Endothelial cell of umbilical vein (primary cell): ENCODE data around the gene AVPR2. TPM values are rescaled to one million over a fixed set of nuclear protein-coding genes. Genes with fewer than 3 reads are reported as not detected.

Experiments used
- BruUV-seq: library from RNA; stranded (reverse); fragments of 400-500 nt; replicated peaks from 2 replicates; lab custom pipeline; 2021; lab: Mats Ljungman, UMichigan
- CTCF ChIA-PET: fragments of 300-600, 350-600 bp; sonication (Branson Sonifier 250); formaldehyde crosslinking; loops from one replicate; lab custom pipeline; 2021; ENCODE audit warnings: antibody characterized with exemption, inconsistent platforms; lab: Charles Lee
- POLR2A ChIA-PET: fragments of 300-600, 350-600 bp; sonication (Branson Sonifier 250); formaldehyde crosslinking; loops from one replicate; lab custom pipeline; 2021; ENCODE audit warnings: antibody characterized with exemption, inconsistent platforms; lab: Charles Lee
- DNase-seq: peaks from one replicate; pipeline ENCODE4 v3.0.0-alpha.2; 2011; ENCODE audit warnings: low read depth, low spot score
- FAIRE-seq: peaks from 2 replicates; lab custom pipeline; 2011; peaks lifted over from hg19 to GRCh38; lab: Jason Lieb, UNC
- H2AFZ ChIP-seq: 2 replicates; pipeline ENCODE4 v1.6.0; 2012; ENCODE audit warnings: low read depth, low read length, control low read depth, inconsistent platforms
- H3K27ac ChIP-seq: 2 replicates; pipeline ENCODE4 v1.5.1; 2011; ENCODE audit warnings: low read depth, mild to moderate bottlenecking, control low read depth, low read length, moderate library complexity; ENCODE audit not compliant: insufficient read depth
- H3K27me3 ChIP-seq, 2 experiments: 2 replicates each; pipeline versions ENCODE4 v1.6.0 to v1.6.1; 2011; ENCODE audit warnings: low read length in 2 of 2, mixed read lengths in 1 of 2; ENCODE audit not compliant: control insufficient read depth in 2 of 2, insufficient read depth in 2 of 2
- H3K36me3 ChIP-seq, 2 experiments: 2 replicates in 1 of 2; 3 replicates in 1 of 2; pipeline ENCODE4 v1.5.1; 2011; ENCODE audit warnings: low read length in 2 of 2, mild to moderate bottlenecking in 1 of 2, moderate library complexity in 1 of 2; ENCODE audit not compliant: control insufficient read depth in 2 of 2, insufficient read depth in 2 of 2; ENCODE audit errors: extremely low read depth in 1 of 2
- H3K4me1 ChIP-seq: 3 replicates; pipeline ENCODE4 v1.5.1; 2011; ENCODE audit warnings: mild to moderate bottlenecking, low read length; ENCODE audit not compliant: control insufficient read depth, insufficient read depth; ENCODE audit errors: extremely low read depth
- H3K4me2 ChIP-seq: 2 replicates; pipeline ENCODE4 v1.6.1; 2011; ENCODE audit warnings: low read length, control low read depth, mixed read lengths; ENCODE audit not compliant: insufficient read depth
- H3K4me3 ChIP-seq, 3 experiments: fragments of 200-600 bp in 1 of 3; sonication (generic), shearing (Covaris generic) in 1 of 3; replicated peaks in 1 of 3; 2 replicates each; pipeline ENCODE4 v1.5.1; 2011 to 2016; ENCODE audit warnings: control low read depth in 3 of 3, low read length in 3 of 3, mild to moderate bottlenecking in 2 of 3, inconsistent platforms in 1 of 3, low read depth in 1 of 3, moderate library complexity in 1 of 3; ENCODE audit not compliant: insufficient read depth in 1 of 3
- H3K79me2 ChIP-seq: 2 replicates; pipeline ENCODE4 v1.6.0; 2012; ENCODE audit warnings: low read length, inconsistent platforms; ENCODE audit not compliant: control insufficient read depth, insufficient read depth
- H3K9ac ChIP-seq: replicated peaks from 2 replicates; pipeline ENCODE3; 2011; ENCODE audit warnings: low read length, control low read depth; ENCODE audit not compliant: insufficient read depth; ENCODE audit errors: extremely low read depth
- H3K9me1 ChIP-seq: replicated peaks from 3 replicates; pipeline ENCODE4 v1.6.0; 2011; ENCODE audit warnings: mild to moderate bottlenecking, low read length; ENCODE audit not compliant: control insufficient read depth, insufficient read depth; ENCODE audit errors: extremely low read depth
- H3K9me3 ChIP-seq: replicated peaks from 2 replicates; pipeline ENCODE4 v1.5.1; 2012; ENCODE audit warnings: low read length, inconsistent platforms; ENCODE audit not compliant: control insufficient read depth, insufficient read depth
- H4K20me1 ChIP-seq: replicated peaks from 2 replicates; pipeline ENCODE3; 2011; ENCODE audit warnings: mild to moderate bottlenecking, low read length; ENCODE audit not compliant: control insufficient read depth, insufficient read depth; ENCODE audit errors: extremely low read depth
- CTCF ChIP-seq, 2 donors: IDR thresholded peaks; 1 replicate in 1 of 2; 2 replicates in 1 of 2; pipeline ENCODE4 v1.5.1; 2011; ENCODE audit warnings: low read length in 2 of 2, mild to moderate bottlenecking in 2 of 2, moderate library complexity in 2 of 2, control low read depth in 1 of 2, inconsistent platforms in 1 of 2, low read depth in 1 of 2; ENCODE audit not compliant: insufficient read depth in 1 of 2; ENCODE audit errors: extremely low read depth in 1 of 2
- EZH2 ChIP-seq: IDR thresholded peaks from 2 replicates; pipeline ENCODE4 v1.6.1; 2012; ENCODE audit warnings: borderline replicate concordance, low read depth, mild to moderate bottlenecking, moderate library complexity, low read length, inconsistent platforms; ENCODE audit not compliant: severe bottlenecking
- FOS ChIP-seq: IDR thresholded peaks from 2 replicates; pipeline ENCODE4 v1.6.1; 2011; ENCODE audit warnings: mild to moderate bottlenecking, low read length, moderate library complexity, borderline replicate concordance; ENCODE audit not compliant: insufficient read depth
- GATA2 ChIP-seq: IDR thresholded peaks from 2 replicates; pipeline ENCODE4 v1.7.0; 2011; ENCODE audit warnings: low read depth, mild to moderate bottlenecking, moderate library complexity, mixed read lengths, low read length; ENCODE audit not compliant: insufficient read length, insufficient read depth
- JUN ChIP-seq: IDR thresholded peaks from 2 replicates; pipeline ENCODE4 v1.6.1; 2011; ENCODE audit warnings: borderline replicate concordance, low read depth; ENCODE audit not compliant: insufficient read length, insufficient read depth
- MYC ChIP-seq: IDR thresholded peaks from one replicate; pipeline ENCODE4 v1.6.1; 2011; ENCODE audit warnings: mild to moderate bottlenecking, low read depth, low read length
- POLR2A ChIP-seq: IDR thresholded peaks from 2 replicates; pipeline ENCODE4 v1.6.1; 2012; ENCODE audit warnings: low read depth, mild to moderate bottlenecking, control low read depth, low read length
- POLR2AphosphoS5 ChIP-seq: IDR thresholded peaks from 2 replicates; pipeline ENCODE4 v1.6.1; 2012; ENCODE audit warnings: low read depth, mild to moderate bottlenecking, control low read depth, low read length, moderate library complexity; ENCODE audit not compliant: insufficient read depth
- dilution Hi-C: fragments of 300-500 bp; cut with MboI; formaldehyde crosslinking; loops from one replicate; pipeline ENCODE4 v1.15.0; 2019; ENCODE audit warnings: low sequenced_read_pairs; ENCODE audit not compliant: extremely low pct_ligation_motif_present
- intact Hi-C: fragments of 100-400 bp; cut with micrococcal nuclease; formaldehyde crosslinking; loops from one replicate; pipeline ENCODE4 v1.10.0; 2022
- polyA plus RNA-seq, 4 experiments: library from polyadenylated mRNA; depleted of rRNA in 3 of 4; stranded (reverse) in 3 of 4; unstranded in 1 of 4; fragments of >200 nt; gene quantifications; 2 replicates each; pipeline versions ENCODE4 v1.2.1 to v1.2.3, GENCODE V29; 2011 to 2012; ENCODE audit warnings: missing spikeins in 1 of 4
- total RNA-seq: library from RNA; stranded (reverse); gene quantifications from 2 replicates; pipeline ENCODE4 v1.2.3, GENCODE V29; 2021
- TF ChIP-seq, protein P1 (sequence below): IDR thresholded peaks from 2 replicates; pipeline ENCODE4 v1.6.1; 2011; ENCODE audit not compliant: insufficient read depth, insufficient read length

The AVPR2 gene
- total and polyA plus RNA-seq, 2 donors (not counting 3 experiments of a cell fraction or from before 2014, with no cell fraction given): not detected

DNA sequence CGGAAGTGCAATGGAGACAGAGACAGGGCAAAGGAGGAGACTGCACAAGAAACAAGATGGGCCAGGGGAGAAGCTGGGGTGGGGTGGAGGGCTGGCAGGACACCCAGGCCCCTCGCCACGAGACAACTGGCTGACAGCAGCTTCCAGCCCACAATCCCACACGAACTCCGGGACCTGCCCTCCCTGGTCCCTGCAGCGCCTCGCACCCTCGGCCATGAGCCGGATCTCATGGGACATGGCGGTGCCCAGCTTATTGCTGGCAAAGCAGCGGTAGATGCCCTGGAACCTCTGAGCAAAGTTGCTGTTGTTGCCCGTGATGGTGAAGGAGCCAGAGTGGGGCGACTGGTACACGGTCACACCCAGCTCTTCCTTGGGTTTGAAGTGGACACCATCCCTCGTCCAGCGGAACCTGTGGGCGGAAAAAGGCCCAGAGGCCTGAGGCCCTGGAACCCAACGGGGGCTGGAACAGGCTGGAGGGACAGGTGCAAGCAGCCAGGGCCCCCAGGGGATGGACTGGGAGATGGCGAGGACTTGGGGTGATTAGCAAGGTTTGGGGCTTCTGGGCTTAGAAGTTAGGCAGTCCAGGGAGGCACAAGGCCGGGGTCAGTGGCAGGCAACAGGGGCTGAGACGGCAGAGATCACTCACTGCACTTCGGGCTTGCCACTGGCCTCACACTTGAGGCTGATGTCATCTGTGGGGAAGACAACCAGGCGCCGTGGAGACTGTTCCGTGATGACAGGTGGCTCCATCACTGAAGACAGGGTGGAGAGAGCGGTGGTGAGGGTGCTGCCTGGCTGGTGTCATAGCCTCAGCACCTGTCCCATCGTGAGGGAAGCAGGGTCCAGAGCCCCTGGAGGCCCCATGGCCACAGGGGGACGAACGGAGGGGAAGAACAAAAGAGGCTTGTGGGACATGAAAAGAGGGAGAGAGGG lies 32.3 kb upstream of the AVPR2 start:
- Histone ChIP-seq H3K27me3 (no peaks in the 10 kb centered on the region), H3K4me3 (no peak overlapping the region), H3K9me3 (no peaks in the 10 kb centered on the region), H3K4me1 (no peaks in the 10 kb centered on the region), H2AFZ (no peak overlapping the region), H3K9me1 (no peaks in the 10 kb centered on the region), H3K4me2 (no peak overlapping the region), H3K27ac (no peak overlapping the region), H3K79me2 (no peaks in the 10 kb centered on the region), H3K36me3 (no peaks in the 10 kb centered on the region), H3K9ac (no peak overlapping the region), H4K20me1 (no peaks in the 10 kb centered on the region)
- DNase-seq (no peak), FAIRE-seq (no peak)
- dilution Hi-C loops: no loop called here
- intact Hi-C loops: loop anchor here (10.0 kb wide), 1 partner anchor 77 kb away; the partner anchor contains the start of genes IDH3G and SSR4
- CTCF ChIA-PET: interaction anchor here (1.0 kb wide), 1 partner anchor 75 kb away, joined by 3 read pairs; no protein-coding TSS in a partner anchor
- POLR2A ChIA-PET: no interaction called here
- no peak for TF ChIP-seq POLR2A
- no peak for TF ChIP-seq POLR2AphosphoS5
- TF ChIP-seq, protein P1, sequence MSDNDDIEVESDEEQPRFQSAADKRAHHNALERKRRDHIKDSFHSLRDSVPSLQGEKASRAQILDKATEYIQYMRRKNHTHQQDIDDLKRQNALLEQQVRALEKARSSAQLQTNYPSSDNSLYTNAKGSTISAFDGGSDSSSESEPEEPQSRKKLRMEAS: no peak
- no peak for TF ChIP-seq GATA2
- no peak for TF ChIP-seq EZH2
- TF ChIP-seq CTCF (IDR thresholded peaks at IDR 0.05; ENCODE audit: extremely low read depth in 1 of 2, insufficient read depth in 1 of 2, low read depth in 1 of 2, low read length in 2 of 2): no peak
- TF ChIP-seq FOS: no peak
- no peak for TF ChIP-seq MYC
- no peak for TF ChIP-seq JUN
- BruUV-seq: no TSS peak
